GM18519 (cell line): ENCODE measurements around the gene RCCD1.
A peak's percentile ranks its signal among the peaks of the same experiment; 100 is the strongest.
"Not testable (repeated sequence)": the region's sequence is repeated elsewhere in the genome, so short reads cannot be mapped to it uniquely, and the experiment has no call there.

Experiments
- ATAC-seq: cut with Tn5 transposase; IDR thresholded peaks from one replicate; pipeline ENCODE4 v1.9.1; 2021; ENCODE audit warnings: mild to moderate bottlenecking, moderate library complexity; ENCODE audit not compliant: unreplicated experiment, low FRiP score

RCCD1 gene

DNA sequence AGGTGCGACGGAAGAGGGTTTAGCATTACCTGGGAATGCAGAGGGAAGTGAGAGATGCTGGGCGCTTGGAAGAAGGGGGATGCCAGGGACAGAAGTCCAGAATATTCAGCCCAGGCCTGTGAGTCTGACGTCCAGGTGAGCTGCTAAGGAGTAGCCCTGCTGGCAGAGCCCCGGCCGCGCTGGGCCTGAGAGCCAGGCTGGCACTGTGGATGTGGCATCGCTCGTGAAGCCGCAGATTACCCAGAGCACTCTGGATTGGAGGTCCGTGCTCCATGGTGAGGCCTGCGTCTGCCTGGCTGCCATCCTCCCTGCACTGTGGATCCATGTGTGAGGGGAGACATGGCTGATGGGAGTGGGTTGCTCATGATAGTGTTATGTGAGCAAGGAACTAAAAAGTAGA lies 37.1 kb upstream of the RCCD1 start:
- no peak for ATAC-seq

GRCh38 chr15:90918034-90918788 lies 36.5 kb upstream of the RCCD1 start:
- no peak for ATAC-seq

DNA sequence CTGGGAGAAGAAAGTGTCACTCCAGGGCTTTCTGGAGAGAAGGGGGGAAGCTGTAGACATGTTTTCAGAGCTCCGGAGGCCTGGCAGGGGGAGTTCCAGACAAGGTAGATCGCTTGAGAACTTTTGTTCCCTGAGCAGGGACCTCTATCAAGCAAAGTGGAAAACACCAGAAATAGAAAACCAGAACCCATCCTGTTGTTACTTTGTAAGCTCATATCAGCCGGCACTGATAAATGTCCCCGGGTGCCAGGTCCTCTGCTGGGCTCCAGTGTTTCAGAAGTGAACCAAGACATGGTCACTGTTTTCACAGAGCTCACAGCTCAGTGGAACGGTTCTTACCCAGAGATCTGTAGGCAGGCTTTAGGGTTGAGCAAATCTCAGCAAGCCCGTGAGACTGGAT lies 35.8 kb upstream of the RCCD1 start:
- no peak for ATAC-seq

DNA sequence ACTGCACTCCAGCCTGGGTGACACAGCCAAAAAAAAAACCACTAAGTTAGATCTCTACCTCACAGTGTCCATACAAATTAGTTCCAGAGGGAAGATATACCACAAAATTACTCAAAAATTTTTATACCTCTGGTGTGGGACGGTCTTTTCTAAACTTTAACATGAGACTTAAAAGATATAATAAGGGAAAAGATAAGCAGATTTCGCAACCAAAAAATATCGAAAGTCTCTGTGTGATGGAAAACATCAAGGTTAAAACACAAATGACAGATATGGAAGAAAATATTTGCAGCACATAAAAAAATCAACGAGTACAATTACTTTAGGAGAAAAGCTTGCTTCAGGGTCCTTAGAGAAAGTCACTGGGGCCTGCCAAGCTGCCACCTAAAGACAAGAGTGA lies 32.8 kb upstream of the RCCD1 start:
- no peak for ATAC-seq

DNA sequence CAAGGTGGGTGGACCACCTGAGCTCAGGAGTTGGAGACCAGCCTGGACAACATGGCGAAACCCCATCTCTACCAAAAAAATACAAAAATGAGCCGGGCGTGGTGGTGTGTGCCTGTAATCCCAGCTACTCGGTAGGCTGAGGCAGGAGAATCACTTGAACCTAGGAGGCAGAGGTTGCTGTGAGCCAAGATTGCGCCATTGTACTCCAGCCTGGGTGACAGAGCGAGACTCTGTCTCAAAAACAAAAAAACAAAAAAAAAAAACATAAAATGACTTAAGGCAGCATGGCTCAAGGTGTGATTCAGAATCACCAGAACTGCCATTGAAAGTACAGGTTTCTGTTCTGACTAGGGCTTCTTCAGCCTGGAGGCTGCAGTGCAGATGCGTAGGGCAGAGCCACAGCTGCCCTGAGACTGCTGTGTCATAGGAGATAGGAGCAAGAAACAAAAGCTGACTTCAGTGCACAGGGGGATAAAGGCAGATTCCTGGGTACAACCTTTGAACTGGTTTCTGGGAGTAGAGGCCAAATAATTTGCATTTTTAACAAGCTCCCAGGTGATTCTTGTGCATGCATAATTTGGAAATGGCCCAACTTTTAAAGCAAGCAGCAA lies 31.9 kb upstream of the RCCD1 start:
- ATAC-seq: peak; percentile 72

DNA sequence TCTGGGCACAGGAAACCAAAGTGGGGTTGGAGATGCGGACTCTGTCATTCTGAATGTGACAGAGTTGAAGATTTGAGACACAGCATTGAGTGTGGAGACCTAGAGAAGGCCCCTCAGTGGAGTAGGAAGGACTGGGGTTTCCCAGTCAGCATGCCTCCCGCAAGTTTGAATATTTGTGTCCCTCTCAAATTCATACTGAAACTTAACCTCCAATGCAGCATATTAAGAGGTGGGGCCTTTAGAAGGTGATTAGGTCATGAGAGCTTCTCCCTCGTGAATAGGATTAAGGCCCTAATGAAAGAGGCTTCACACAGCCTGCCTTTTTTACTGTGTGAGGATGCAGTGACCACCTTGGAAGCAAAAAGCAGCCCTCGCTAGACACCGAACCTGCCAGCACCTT lies 30.3 kb upstream of the RCCD1 start:
- ATAC-seq: no peak

- ATAC-seq: not testable (repeated sequence)
Measured at GRCh38 chr15:90926766-90927165, 27.9 kb upstream of the RCCD1 start.

- not testable (repeated sequence) for ATAC-seq
Measured at GRCh38 chr15:90928106-90928505, 26.6 kb upstream of the RCCD1 start.

- no peak for ATAC-seq
Measured at GRCh38 chr15:90929246-90930019, 25.3 kb upstream of the RCCD1 start.

DNA sequence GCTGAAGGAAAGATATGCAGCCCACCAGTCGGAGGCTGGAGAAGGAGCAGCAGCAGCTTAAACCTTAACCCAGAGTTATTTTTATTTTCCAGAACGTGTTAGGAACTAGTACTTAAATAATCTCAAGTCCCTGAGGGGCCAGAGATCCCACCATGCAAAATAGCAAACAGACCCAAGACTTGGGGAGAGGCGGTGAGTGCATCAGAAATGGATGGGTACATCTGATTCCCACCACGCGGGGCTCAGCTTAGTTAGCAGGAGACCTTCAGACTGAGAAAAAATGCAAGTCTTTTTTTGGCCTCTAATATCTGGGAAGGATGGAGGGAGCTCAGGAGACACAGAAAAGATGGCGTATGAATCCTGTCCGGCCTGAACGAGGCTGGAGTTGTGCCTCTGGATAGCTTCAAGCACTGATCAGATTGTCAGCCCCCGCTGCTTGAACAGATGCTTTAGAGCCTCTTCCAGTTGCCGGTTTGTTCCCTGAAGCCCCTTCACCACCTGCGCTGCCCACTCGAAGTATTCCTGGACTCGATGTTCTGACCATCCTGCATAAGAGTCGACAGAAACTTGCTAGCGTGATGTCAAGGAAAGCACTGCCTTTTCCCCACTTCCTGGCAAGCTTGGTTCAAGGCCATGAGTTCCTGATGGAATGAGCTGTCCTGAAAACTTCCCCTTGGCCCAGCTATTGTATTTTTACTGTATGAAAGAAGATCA lies 23.7 kb upstream of the RCCD1 start:
- no peak for ATAC-seq

- ATAC-seq: no peak
Measured at GRCh38 chr15:90931575-90931827, 23.2 kb upstream of the RCCD1 start.

DNA sequence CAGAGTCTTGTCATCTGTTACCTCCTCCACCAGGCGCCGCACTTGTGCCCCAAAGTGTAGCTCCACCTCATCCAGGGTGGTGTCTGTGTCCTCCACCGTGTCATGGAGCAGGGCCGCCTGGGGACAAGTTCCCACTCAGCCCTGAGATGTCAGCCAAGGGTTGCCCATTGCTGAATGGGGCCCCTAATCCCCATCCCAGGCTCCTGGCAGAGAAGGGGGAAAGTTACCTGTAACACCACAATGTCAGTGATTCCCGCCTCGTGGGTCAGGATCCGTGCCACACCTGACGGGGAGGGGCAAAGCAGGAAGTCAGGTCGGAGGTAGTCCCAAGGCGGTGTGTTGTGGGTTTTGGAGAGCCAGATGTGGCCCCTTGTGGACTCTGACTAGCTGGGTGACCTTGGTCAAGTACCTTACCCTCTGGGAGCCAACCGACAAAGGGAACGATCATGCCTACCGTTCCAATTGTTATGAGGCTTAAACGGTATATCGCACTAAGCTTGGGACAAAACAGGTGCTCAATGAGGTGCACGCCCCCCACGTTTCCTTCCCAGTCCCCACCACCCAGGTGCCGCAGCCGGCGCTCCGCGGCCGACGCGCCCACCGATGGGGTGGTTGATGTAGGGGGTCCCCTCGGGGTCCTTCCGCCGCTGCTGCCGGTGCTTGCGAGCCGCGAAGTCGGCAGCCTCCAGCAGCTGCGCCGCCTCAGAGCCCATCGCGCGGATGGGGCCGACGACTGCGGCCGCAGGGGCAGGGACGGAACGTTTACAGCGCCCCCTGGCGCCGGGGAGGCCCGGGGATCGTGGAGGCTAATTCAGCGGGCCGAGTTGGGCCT lies 22.6 kb upstream of the RCCD1 start, which contains the start of gene HDDC3:
TSS of gene HDDC3 (minus strand) at position 722 of the 832 bp plus-strand sequence. CDS start at position 713, 9 bp downstream.
- peak; percentile 30 for ATAC-seq

GRCh38 chr15:90932660-90932991 lies 22.1 kb upstream of the RCCD1 start:
- no peak for ATAC-seq

DNA sequence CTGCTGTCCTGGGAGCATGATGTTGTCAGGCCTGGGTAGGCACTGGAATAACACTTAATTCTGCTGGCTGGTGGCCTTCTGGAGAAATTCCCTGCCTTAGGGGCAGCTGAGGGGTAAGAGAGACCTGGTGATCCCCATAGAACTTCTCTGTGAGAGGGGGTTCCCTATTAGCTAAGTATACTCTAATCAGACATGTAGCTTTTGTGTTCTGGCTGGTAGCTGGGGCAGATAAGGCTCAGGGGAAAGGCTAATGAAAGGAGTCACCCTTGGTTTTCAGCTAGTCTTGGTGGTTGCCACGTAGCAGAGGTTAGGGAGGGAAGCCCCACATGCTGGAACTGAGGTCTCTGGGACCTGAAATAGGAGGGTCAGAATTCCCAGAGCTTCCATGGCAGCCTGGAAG lies 21.4 kb upstream of the RCCD1 start:
- no peak for ATAC-seq

- ATAC-seq: peak; percentile 30
Measured at GRCh38 chr15:90934256-90934948, 20.3 kb upstream of the RCCD1 start.

- peak; percentile 50 for ATAC-seq
Measured at GRCh38 chr15:90934949-90935751, 19.5 kb upstream of the RCCD1 start, which contains the start of gene UNC45A. TSS of gene UNC45A (plus strand) at chr15:90935285. CDS start at chr15:90935325, 40 bp downstream.

GRCh38 chr15:90936823-90937222 lies 17.9 kb upstream of the RCCD1 start:
- no peak for ATAC-seq

DNA sequence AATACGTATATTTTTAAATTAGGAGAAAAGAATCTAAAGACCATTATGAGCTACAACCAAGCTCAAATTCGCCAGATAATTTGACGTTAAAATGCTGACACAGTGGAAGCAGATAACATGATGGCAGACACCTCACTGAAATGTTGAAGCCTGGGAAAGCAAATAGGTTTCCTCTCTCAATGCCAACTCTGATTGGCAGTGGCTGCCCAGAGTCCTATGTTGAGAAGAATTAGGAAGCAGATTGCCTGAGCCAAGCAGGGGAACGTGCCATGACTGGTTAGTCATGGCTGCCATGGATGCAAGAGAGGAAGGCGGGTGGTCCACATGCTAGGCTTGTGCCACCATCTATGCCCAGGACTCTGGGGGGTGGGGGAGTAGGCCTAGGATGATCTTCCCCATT lies 16.4 kb upstream of the RCCD1 start:
- ATAC-seq: no peak

GRCh38 chr15:90939756-90940155 lies 14.9 kb upstream of the RCCD1 start:
- no peak for ATAC-seq
